HCT116 (cell line): ENCODE measurements around the gene IL22RA1. TPM values are rescaled to one million over a fixed set of nuclear protein-coding genes. Genes with fewer than 3 reads are reported as not detected.

Experiments
- ATAC-seq: fragments of 200-7000 bp; cut with Tn5 transposase; 2 replicates; pipeline ENCODE4 v1.9.1; 2020; ENCODE audit warnings: mild to moderate bottlenecking, moderate library complexity
- BruUV-seq: library from RNA; stranded (reverse); fragments of 400-500 nt; replicated peaks from 2 replicates; lab custom pipeline; 2021; lab: Mats Ljungman, UMichigan
- CTCF ChIA-PET: fragments of 300-600 bp; sonication (Branson Sonifier 250); formaldehyde crosslinking; loops from one replicate; lab custom pipeline; 2021; ENCODE audit warnings: antibody characterized with exemption; lab: Charles Lee
- POLR2A ChIA-PET: fragments of 300-600, 350-600 bp; sonication (Branson Sonifier 250); formaldehyde crosslinking; loops from one replicate; lab custom pipeline; 2021; ENCODE audit warnings: antibody characterized with exemption; lab: Charles Lee
- RAD21 ChIA-PET, 2 experiments: fragments of 300-600 bp; sonication (Branson Sonifier 250); formaldehyde crosslinking; loops; one replicate each; lab custom pipeline; 2023; ENCODE audit warnings: low total read pairs in 2 of 2; ENCODE audit not compliant: uncharacterized antibody in 2 of 2, unreplicated experiment in 2 of 2, low non-redundant PET in 1 of 2; lab: Charles Lee
- DNase-seq: peaks from one replicate; pipeline ENCODE4 v3.0.0-alpha.2; 2010; ENCODE audit warnings: low read depth, low spot score
- H2AFZ ChIP-seq: fragments of 200-600 bp; shearing (Covaris generic), sonication (generic); 2 replicates; pipeline ENCODE4 v1.6.1; 2017; ENCODE audit warnings: low read depth, mixed run types, mixed read lengths, antibody characterized with exemption, low read length; ENCODE audit not compliant: poor library complexity, severe bottlenecking
- H3K27ac ChIP-seq: 2 replicates; pipeline ENCODE4 v1.5.1; 2012; ENCODE audit warnings: low read depth, low read length
- H3K27me3 ChIP-seq: fragments of 200-600 bp; sonication (generic); 2 replicates; pipeline ENCODE4 v1.6.1; 2016; ENCODE audit warnings: mixed run types, low read length, mixed read lengths; ENCODE audit not compliant: insufficient read depth
- H3K36me3 ChIP-seq, 2 experiments: fragments of 200-500 bp in 1 of 2; fragments of 200-600 bp in 1 of 2; sonication (Bioruptor generic) in 1 of 2; sonication (generic) in 1 of 2; 2 replicates each; pipeline versions ENCODE4 v1.5.1 to v1.6.1; 2014 to 2016; ENCODE audit warnings: low read length in 2 of 2, inconsistent platforms in 1 of 2, mixed read lengths in 1 of 2, mixed run types in 1 of 2; ENCODE audit not compliant: insufficient read depth in 2 of 2, control insufficient read depth in 1 of 2
- H3K4me1 ChIP-seq, 2 experiments: fragments of 200-600 bp in 1 of 2; sonication (generic) in 1 of 2; 2 replicates each; pipeline versions ENCODE4 v1.5.1 to v1.6.1; 2012 to 2017; ENCODE audit warnings: low read length in 2 of 2, inconsistent platforms in 1 of 2, mild to moderate bottlenecking in 1 of 2, mixed read lengths in 1 of 2, mixed run types in 1 of 2, moderate library complexity in 1 of 2; ENCODE audit not compliant: insufficient read depth in 2 of 2, control insufficient read depth in 1 of 2
- H3K4me2 ChIP-seq: fragments of 200-600 bp; sonication (generic); 2 replicates; pipeline ENCODE4 v1.6.1; 2017; ENCODE audit warnings: mixed run types, low read length, mixed read lengths
- H3K4me3 ChIP-seq, 2 experiments: fragments of 200-600 bp in 1 of 2; sonication (generic) in 1 of 2; replicated peaks in 1 of 2; 2 replicates each; pipeline ENCODE4 v1.5.1; 2011 to 2016; ENCODE audit warnings: low read length in 2 of 2, control low read depth in 1 of 2, low read depth in 1 of 2, mild to moderate bottlenecking in 1 of 2, mixed read lengths in 1 of 2, mixed run types in 1 of 2
- H3K79me2 ChIP-seq: fragments of 200-600 bp; sonication (generic); 2 replicates; pipeline ENCODE4 v1.6.1; 2017; ENCODE audit warnings: mild to moderate bottlenecking, mixed run types, low read length, moderate library complexity, mixed read lengths; ENCODE audit not compliant: insufficient read depth
- H3K9ac ChIP-seq: fragments of 200-600 bp; sonication (generic); 2 replicates; pipeline ENCODE4 v1.6.1; 2016; ENCODE audit warnings: low read length, mixed read lengths
- H3K9me2 ChIP-seq: fragments of 200-600 bp; sonication (generic), shearing (Covaris generic); 2 replicates; pipeline ENCODE4 v1.6.1; 2017; ENCODE audit warnings: mixed run types, mild to moderate bottlenecking, moderate library complexity; ENCODE audit not compliant: insufficient read depth
- H3K9me3 ChIP-seq, 2 experiments: fragments of 200-500 bp in 1 of 2; fragments of 200-600 bp in 1 of 2; sonication (Bioruptor generic) in 1 of 2; sonication (generic) in 1 of 2; 2 replicates each; pipeline ENCODE4 v1.6.1; 2014 to 2017; ENCODE audit warnings: low read length in 2 of 2, mixed read lengths in 2 of 2, inconsistent platforms in 1 of 2, low read depth in 1 of 2, mild to moderate bottlenecking in 1 of 2, mixed run types in 1 of 2, moderate library complexity in 1 of 2; ENCODE audit not compliant: control insufficient read depth in 1 of 2, insufficient read depth in 1 of 2
- H4K20me1 ChIP-seq: fragments of 200-600 bp; sonication (generic), shearing (Covaris generic); 2 replicates; pipeline ENCODE4 v1.6.1; 2017; ENCODE audit warnings: mixed run types, mild to moderate bottlenecking, moderate library complexity; ENCODE audit not compliant: insufficient read depth
- CBX3 ChIP-seq: IDR thresholded peaks from 2 replicates; pipeline ENCODE4 v1.6.1; 2012; ENCODE audit warnings: low read depth
- EGR1 ChIP-seq: IDR thresholded peaks from 2 replicates; pipeline ENCODE4 v1.6.1; 2012; ENCODE audit warnings: low read depth
- EZH2phosphoT487 ChIP-seq: fragments of 200-600 bp; IDR thresholded peaks from 2 replicates; pipeline ENCODE4 v1.6.1; 2018; ENCODE audit warnings: antibody characterized with exemption, borderline replicate concordance
- FOSL1 ChIP-seq: IDR thresholded peaks from 2 replicates; pipeline ENCODE4 v1.6.1; 2012; ENCODE audit warnings: low read depth
- JUND ChIP-seq: IDR thresholded peaks from 2 replicates; pipeline ENCODE4 v1.6.1; 2012
- SIN3A ChIP-seq: IDR thresholded peaks from 2 replicates; pipeline ENCODE4 v1.6.1; 2012; ENCODE audit warnings: low read depth
- SP1 ChIP-seq: IDR thresholded peaks from 2 replicates; pipeline ENCODE4 v1.6.1; 2012; ENCODE audit warnings: low read depth
- TCF7L2 ChIP-seq: IDR thresholded peaks from 2 replicates; pipeline ENCODE4 v1.7.0; 2011; ENCODE audit warnings: borderline replicate concordance, inconsistent platforms; ENCODE audit not compliant: insufficient read depth, insufficient read length; ENCODE audit errors: extremely low read depth
- YY1 ChIP-seq: IDR thresholded peaks from 2 replicates; pipeline ENCODE4 v1.6.1; 2011; ENCODE audit warnings: low read length, low read depth, moderate library complexity, mild to moderate bottlenecking; ENCODE audit not compliant: insufficient replicate concordance; ENCODE audit errors: extremely low read depth
- ZFX ChIP-seq: fragments of 450-650 bp; IDR thresholded peaks from 2 replicates; pipeline ENCODE4 v1.6.1; 2017
- intact Hi-C: fragments of 100-400 bp; cut with micrococcal nuclease; formaldehyde crosslinking; loops from 2 replicates; pipeline ENCODE4 v1.10.0; 2022
- total RNA-seq: library from RNA; stranded (reverse); gene quantifications from one replicate; pipeline ENCODE4 v1.2.1, GENCODE V29; 2021; ENCODE audit not compliant: unreplicated experiment
- TF ChIP-seq, protein P1 (sequence below), 3 experiments: fragments of 200-600 bp in 1 of 3; sonication (generic) in 1 of 3; IDR thresholded peaks in 2 of 3; conservative IDR thresholded peaks in 1 of 3; 2 replicates each; pipeline ENCODE4 v1.5.1; 2012 to 2017; ENCODE audit warnings: low read depth in 2 of 3, low read length in 2 of 3, antibody characterized with exemption in 1 of 3, borderline replicate concordance in 1 of 3, control low read depth in 1 of 3, mild to moderate bottlenecking in 1 of 3, mixed read lengths in 1 of 3, mixed run types in 1 of 3, moderate library complexity in 1 of 3; ENCODE audit not compliant: insufficient read depth in 1 of 3
- TF ChIP-seq, protein P2 (sequence below): IDR thresholded peaks from 2 replicates; pipeline ENCODE4 v1.6.1; 2012
- TF ChIP-seq, protein P3 (sequence below): IDR thresholded peaks from 2 replicates; pipeline ENCODE4 v1.6.1; 2012

IL22RA1 gene
- total RNA-seq, 1 experiment from 2014 or later, result 2.1 TPM

DNA sequence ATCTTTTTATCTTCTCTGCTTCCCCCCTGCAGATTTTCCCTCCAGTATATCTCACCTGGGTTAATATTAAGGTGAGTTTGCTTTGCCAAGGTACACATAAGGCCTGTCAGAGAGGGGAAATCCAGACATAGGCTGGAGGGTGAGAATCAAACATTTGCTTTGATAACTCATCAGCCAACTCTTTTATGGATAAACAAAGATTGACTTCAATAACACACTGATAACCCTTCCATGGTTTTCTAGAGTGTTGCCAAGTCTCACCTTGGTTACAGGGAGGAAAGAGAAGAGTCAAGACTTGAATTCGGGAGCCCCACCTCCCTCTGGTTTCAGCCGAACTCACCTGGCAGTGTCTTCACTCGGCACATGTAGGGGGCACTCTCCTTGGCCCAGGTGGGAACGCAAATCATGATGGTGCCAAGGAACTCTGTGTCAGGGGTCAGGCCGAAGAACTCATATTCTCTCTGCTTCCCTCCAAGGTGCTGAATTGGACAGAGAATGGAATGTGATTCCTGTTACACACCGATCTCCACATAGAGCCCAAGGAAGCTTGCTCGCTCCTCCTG lies 15.1 kb downstream of the IL22RA1 start:
- intact Hi-C loops, result no loop called here
- Histone ChIP-seq H3K27ac (no peak overlapping the region), H3K4me3 (no peak overlapping the region), H3K4me1 (no peaks in the 10 kb centered on the region), H4K20me1 (no peaks in the 10 kb centered on the region), H2AFZ (no peak overlapping the region), H3K27me3 (no peaks in the 10 kb centered on the region), H3K4me2 (no peak overlapping the region), H3K79me2 (no peaks in the 10 kb centered on the region), H3K9me3 (peaks cover 0 to 9% of the 10 kb centered on the region in 2 experiments; a peak in 1 of 4 replicates), H3K9ac (no peak overlapping the region), H3K36me3 (peaks cover 0 to 4% of the 10 kb centered on the region in 2 experiments; a peak in 1 of 4 replicates), H3K9me2 (no peaks in the 10 kb centered on the region)
- no peak for TF ChIP-seq EZH2phosphoT487
- TF ChIP-seq JUND, result no peak
- no peak for TF ChIP-seq YY1
- TF ChIP-seq FOSL1, result no peak
- TF ChIP-seq, protein P1, sequence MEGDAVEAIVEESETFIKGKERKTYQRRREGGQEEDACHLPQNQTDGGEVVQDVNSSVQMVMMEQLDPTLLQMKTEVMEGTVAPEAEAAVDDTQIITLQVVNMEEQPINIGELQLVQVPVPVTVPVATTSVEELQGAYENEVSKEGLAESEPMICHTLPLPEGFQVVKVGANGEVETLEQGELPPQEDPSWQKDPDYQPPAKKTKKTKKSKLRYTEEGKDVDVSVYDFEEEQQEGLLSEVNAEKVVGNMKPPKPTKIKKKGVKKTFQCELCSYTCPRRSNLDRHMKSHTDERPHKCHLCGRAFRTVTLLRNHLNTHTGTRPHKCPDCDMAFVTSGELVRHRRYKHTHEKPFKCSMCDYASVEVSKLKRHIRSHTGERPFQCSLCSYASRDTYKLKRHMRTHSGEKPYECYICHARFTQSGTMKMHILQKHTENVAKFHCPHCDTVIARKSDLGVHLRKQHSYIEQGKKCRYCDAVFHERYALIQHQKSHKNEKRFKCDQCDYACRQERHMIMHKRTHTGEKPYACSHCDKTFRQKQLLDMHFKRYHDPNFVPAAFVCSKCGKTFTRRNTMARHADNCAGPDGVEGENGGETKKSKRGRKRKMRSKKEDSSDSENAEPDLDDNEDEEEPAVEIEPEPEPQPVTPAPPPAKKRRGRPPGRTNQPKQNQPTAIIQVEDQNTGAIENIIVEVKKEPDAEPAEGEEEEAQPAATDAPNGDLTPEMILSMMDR (IDR thresholded peaks at IDR 0.05 in 2 of 3, conservative IDR thresholded peaks at IDR 0.05 in 1 of 3; ENCODE audit: borderline replicate concordance in 1 of 3, insufficient read depth in 1 of 3, low read depth in 2 of 3, low read length in 2 of 3), result no peak
- TF ChIP-seq, protein P2, sequence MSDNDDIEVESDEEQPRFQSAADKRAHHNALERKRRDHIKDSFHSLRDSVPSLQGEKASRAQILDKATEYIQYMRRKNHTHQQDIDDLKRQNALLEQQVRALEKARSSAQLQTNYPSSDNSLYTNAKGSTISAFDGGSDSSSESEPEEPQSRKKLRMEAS, result no peak
- no peak for TF ChIP-seq EGR1
- no peak for TF ChIP-seq SP1
- no peak for TF ChIP-seq ZFX
- no peak for TF ChIP-seq TCF7L2
- TF ChIP-seq CBX3, result no peak
- no peak for TF ChIP-seq SIN3A
- TF ChIP-seq, protein P3, sequence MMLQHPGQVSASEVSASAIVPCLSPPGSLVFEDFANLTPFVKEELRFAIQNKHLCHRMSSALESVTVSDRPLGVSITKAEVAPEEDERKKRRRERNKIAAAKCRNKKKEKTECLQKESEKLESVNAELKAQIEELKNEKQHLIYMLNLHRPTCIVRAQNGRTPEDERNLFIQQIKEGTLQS, result no peak
- RAD21 ChIA-PET, result no interaction called here
- CTCF ChIA-PET, result no interaction called here
- POLR2A ChIA-PET, result no interaction called here
- ATAC-seq (no peak), DNase-seq (no peak)
- no TSS peak for BruUV-seq
